Measurements from ENCODE around the gene STAB2.

DNA sequence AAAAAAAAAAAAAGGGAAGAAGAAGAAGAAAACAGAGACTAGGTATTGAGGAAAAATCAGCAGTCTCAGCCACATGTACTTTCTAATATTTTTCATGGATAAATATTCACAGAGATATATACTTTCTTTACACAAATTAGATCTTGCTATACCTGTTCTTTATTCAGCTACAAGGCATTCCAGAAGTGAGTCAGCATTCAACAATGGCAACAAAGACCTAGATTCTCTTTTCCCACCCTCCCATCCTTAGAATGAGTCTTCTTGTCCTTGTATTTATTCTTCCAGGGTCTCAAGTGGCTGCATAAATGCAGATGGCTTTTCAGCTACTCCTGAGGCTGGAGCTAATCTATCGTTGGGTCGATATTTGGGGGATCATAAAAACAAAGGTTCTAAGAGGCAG is 160.9 kb downstream of the STAB2 start:
- TF ChIP-seq YY1 (IDR thresholded peaks at IDR 0.05; ENCODE audit: insufficient read depth, insufficient read length) (no peak), ZNF274 (IDR thresholded peaks at IDR 0.05; ENCODE audit: low read depth, low read length) (no peak)
